MM.1S (cell line): ENCODE measurements around the gene TTC7B.

Experiments used
- EZH2 ChIP-seq: fragments of 300-600 bp; sonication (generic); optimal IDR thresholded peaks from 2 replicates; pipeline ENCODE3; 2017; ENCODE audit warnings: low read depth, mild to moderate bottlenecking, antibody characterized with exemption, low read length, mixed read lengths
- EZH2phosphoT487 ChIP-seq: fragments of 300-600 bp; sonication (generic); IDR thresholded peaks from 2 replicates; pipeline ENCODE4 v1.6.1; 2018; ENCODE audit warnings: antibody characterized with exemption, low read length
- TF ChIP-seq, protein P1 (sequence below): fragments of 300-600 bp; sonication (generic); IDR thresholded peaks from 2 replicates; pipeline ENCODE4 v1.5.1; 2016; ENCODE audit warnings: antibody characterized with exemption, low read length, mixed read lengths

- TF ChIP-seq, protein P1, sequence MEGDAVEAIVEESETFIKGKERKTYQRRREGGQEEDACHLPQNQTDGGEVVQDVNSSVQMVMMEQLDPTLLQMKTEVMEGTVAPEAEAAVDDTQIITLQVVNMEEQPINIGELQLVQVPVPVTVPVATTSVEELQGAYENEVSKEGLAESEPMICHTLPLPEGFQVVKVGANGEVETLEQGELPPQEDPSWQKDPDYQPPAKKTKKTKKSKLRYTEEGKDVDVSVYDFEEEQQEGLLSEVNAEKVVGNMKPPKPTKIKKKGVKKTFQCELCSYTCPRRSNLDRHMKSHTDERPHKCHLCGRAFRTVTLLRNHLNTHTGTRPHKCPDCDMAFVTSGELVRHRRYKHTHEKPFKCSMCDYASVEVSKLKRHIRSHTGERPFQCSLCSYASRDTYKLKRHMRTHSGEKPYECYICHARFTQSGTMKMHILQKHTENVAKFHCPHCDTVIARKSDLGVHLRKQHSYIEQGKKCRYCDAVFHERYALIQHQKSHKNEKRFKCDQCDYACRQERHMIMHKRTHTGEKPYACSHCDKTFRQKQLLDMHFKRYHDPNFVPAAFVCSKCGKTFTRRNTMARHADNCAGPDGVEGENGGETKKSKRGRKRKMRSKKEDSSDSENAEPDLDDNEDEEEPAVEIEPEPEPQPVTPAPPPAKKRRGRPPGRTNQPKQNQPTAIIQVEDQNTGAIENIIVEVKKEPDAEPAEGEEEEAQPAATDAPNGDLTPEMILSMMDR: no peak
- TF ChIP-seq EZH2: no peak
- TF ChIP-seq EZH2phosphoT487: no peak
Measured at GRCh38 chr14:90703841-90704737, 112.1 kb downstream of the TTC7B start.
